Keratinocyte (primary cell): Measurements from ENCODE around the gene MAGI2. TPM values are rescaled to one million over a fixed set of nuclear protein-coding genes. Genes with fewer than 3 reads are reported as not detected.
"Not testable (repeated sequence)": the region's sequence is repeated elsewhere in the genome, so short reads cannot be mapped to it uniquely, and the experiment has no call there.

Experiments used
- DNase-seq: peaks from one replicate; pipeline ENCODE4 v3.0.0-alpha.2; 2011; ENCODE audit warnings: low read depth, missing footprints, low spot score
- FAIRE-seq: peaks from 2 replicates; lab custom pipeline; 2011; peaks lifted over from hg19 to GRCh38; lab: Jason Lieb, UNC
- H2AFZ ChIP-seq: 2 replicates; pipeline ENCODE4 v1.6.0; 2012; ENCODE audit warnings: low read length, control low read depth, inconsistent platforms; ENCODE audit not compliant: control insufficient read depth
- H3K27ac ChIP-seq: 2 replicates; pipeline ENCODE4 v1.5.1; 2011; ENCODE audit warnings: low read length; ENCODE audit not compliant: control insufficient read depth, insufficient read depth
- H3K27me3 ChIP-seq: 3 replicates; pipeline ENCODE4 v1.6.0; 2011; ENCODE audit warnings: low read length; ENCODE audit not compliant: control insufficient read depth, insufficient read depth; ENCODE audit errors: extremely low read depth
- H3K36me3 ChIP-seq, 2 experiments: 2 replicates in 1 of 2; 3 replicates in 1 of 2; pipeline ENCODE4 v1.5.1; 2011; ENCODE audit warnings: low read length in 2 of 2, mild to moderate bottlenecking in 1 of 2; ENCODE audit not compliant: control insufficient read depth in 2 of 2, insufficient read depth in 2 of 2; ENCODE audit errors: extremely low read depth in 1 of 2
- H3K4me1 ChIP-seq: 3 replicates; pipeline ENCODE4 v1.5.1; 2011; ENCODE audit warnings: low read length; ENCODE audit not compliant: control insufficient read depth, insufficient read depth; ENCODE audit errors: extremely low read depth
- H3K4me2 ChIP-seq: 3 replicates; pipeline ENCODE4 v1.6.0; 2011; ENCODE audit warnings: low read depth, low read length; ENCODE audit not compliant: control insufficient read depth, insufficient read depth; ENCODE audit errors: extremely low read depth
- H3K4me3 ChIP-seq, 3 experiments: fragments of 200-600 bp in 1 of 3; sonication (generic) in 1 of 3; 2 replicates in 2 of 3; 3 replicates in 1 of 3; pipeline ENCODE4 v1.5.1; 2011 to 2016; ENCODE audit warnings: low read length in 3 of 3, mild to moderate bottlenecking in 3 of 3, control low read depth in 2 of 3, inconsistent platforms in 1 of 3, low read depth in 1 of 3, mixed read lengths in 1 of 3, mixed run types in 1 of 3, moderate library complexity in 1 of 3; ENCODE audit not compliant: control insufficient read depth in 2 of 3, insufficient read depth in 2 of 3; ENCODE audit errors: extremely low read depth in 1 of 3
- H3K79me2 ChIP-seq: 2 replicates; pipeline ENCODE4 v1.6.0; 2012; ENCODE audit warnings: low read length; ENCODE audit not compliant: control insufficient read depth, insufficient read depth
- H3K9ac ChIP-seq: 3 replicates; pipeline ENCODE4 v1.6.0; 2011; ENCODE audit warnings: low read length; ENCODE audit not compliant: control insufficient read depth, insufficient read depth; ENCODE audit errors: extremely low read depth
- H3K9me1 ChIP-seq: 3 replicates; pipeline ENCODE4 v1.6.0; 2011; ENCODE audit warnings: low read length; ENCODE audit not compliant: control insufficient read depth, insufficient read depth; ENCODE audit errors: extremely low read depth
- H3K9me3 ChIP-seq: 2 replicates; pipeline ENCODE4 v1.5.1; 2012; ENCODE audit warnings: low read depth, low read length; ENCODE audit not compliant: control insufficient read depth
- H4K20me1 ChIP-seq: 3 replicates; pipeline ENCODE4 v1.6.0; 2011; ENCODE audit warnings: low read length; ENCODE audit not compliant: control insufficient read depth, insufficient read depth; ENCODE audit errors: extremely low read depth
- EZH2 ChIP-seq: IDR thresholded peaks from one replicate; pipeline ENCODE4 v1.6.1; 2012; ENCODE audit warnings: inconsistent platforms, mild to moderate bottlenecking, low read length, moderate library complexity
- dilution Hi-C: fragments of 300-500 bp; cut with MboI; formaldehyde crosslinking; loops from one replicate; pipeline ENCODE4 v1.7.0; 2020; ENCODE audit warnings: low sequenced_read_pairs; ENCODE audit not compliant: extremely low pct_ligation_motif_present
- polyA plus RNA-seq, 5 experiments: library from polyadenylated mRNA; depleted of rRNA in 3 of 5; stranded (reverse) in 3 of 5; stranded (forward) in 1 of 5; unstranded in 1 of 5; fragments of >200 nt; gene quantifications; 1 replicate in 1 of 5; 2 replicates in 3 of 5; 3 replicates in 1 of 5; pipeline versions ENCODE4 v1.2.1 to v1.2.3, GENCODE V29; 2011 to 2012; ENCODE audit warnings: missing spikeins in 2 of 5, low read depth in 1 of 5, low replicate concordance in 1 of 5
- TF ChIP-seq, protein P1 (sequence below), 3 experiments: IDR thresholded peaks in 1 of 3; conservative IDR thresholded peaks in 1 of 3; optimal IDR thresholded peaks in 1 of 3; 2 replicates in 2 of 3; 3 replicates in 1 of 3; pipeline versions ENCODE3 to v1.5.1; 2011; ENCODE audit warnings: low read length in 3 of 3, mild to moderate bottlenecking in 3 of 3, moderate library complexity in 2 of 3, control low read depth in 1 of 3, inconsistent platforms in 1 of 3; ENCODE audit not compliant: insufficient read depth in 2 of 3; ENCODE audit errors: extremely low read depth in 1 of 3

The MAGI2 gene
- polyA plus RNA-seq, 1 donor (not counting 4 experiments of a cell fraction or from before 2014, with no cell fraction given), result 0.07 TPM

- no peak for DNase-seq
- no peak overlapping the region for H3K9ac ChIP-seq
- no peaks in the 10 kb centered on the region for H4K20me1 ChIP-seq
- no peak overlapping the region for H2AFZ ChIP-seq
- TF ChIP-seq, protein P1, sequence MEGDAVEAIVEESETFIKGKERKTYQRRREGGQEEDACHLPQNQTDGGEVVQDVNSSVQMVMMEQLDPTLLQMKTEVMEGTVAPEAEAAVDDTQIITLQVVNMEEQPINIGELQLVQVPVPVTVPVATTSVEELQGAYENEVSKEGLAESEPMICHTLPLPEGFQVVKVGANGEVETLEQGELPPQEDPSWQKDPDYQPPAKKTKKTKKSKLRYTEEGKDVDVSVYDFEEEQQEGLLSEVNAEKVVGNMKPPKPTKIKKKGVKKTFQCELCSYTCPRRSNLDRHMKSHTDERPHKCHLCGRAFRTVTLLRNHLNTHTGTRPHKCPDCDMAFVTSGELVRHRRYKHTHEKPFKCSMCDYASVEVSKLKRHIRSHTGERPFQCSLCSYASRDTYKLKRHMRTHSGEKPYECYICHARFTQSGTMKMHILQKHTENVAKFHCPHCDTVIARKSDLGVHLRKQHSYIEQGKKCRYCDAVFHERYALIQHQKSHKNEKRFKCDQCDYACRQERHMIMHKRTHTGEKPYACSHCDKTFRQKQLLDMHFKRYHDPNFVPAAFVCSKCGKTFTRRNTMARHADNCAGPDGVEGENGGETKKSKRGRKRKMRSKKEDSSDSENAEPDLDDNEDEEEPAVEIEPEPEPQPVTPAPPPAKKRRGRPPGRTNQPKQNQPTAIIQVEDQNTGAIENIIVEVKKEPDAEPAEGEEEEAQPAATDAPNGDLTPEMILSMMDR (optimal IDR thresholded peaks at IDR 0.05 in 1 of 3, IDR thresholded peaks at IDR 0.05 in 1 of 3, conservative IDR thresholded peaks at IDR 0.05 in 1 of 3; ENCODE audit: extremely low read depth in 1 of 3, insufficient read depth in 2 of 3, low read length in 3 of 3), result no peak
- TF ChIP-seq EZH2, result no peak
- H3K9me1 ChIP-seq, result no peaks in the 10 kb centered on the region
- no peak overlapping the region for H3K4me2 ChIP-seq
- H3K9me3 ChIP-seq, result no peaks in the 10 kb centered on the region
- H3K27me3 ChIP-seq, result no peaks in the 10 kb centered on the region
- no peaks in the 10 kb centered on the region for H3K4me1 ChIP-seq
- FAIRE-seq, result no peak
- no peaks in the 10 kb centered on the region for H3K36me3 ChIP-seq
- H3K4me3 ChIP-seq, result no peak overlapping the region
- no peaks in the 10 kb centered on the region for H3K79me2 ChIP-seq
- H3K27ac ChIP-seq, result no peak overlapping the region
- dilution Hi-C loops, result no loop called here
Measured at GRCh38 chr7:79079919-79080554, 373.4 kb downstream of the MAGI2 start.

GRCh38 chr7:79078273-79078672 lies 375.2 kb downstream of the MAGI2 start:
- Histone ChIP-seq H3K27me3 (no peaks in the 10 kb centered on the region), H3K4me1 (no peaks in the 10 kb centered on the region), H3K4me3 (no peak overlapping the region), H3K9ac (no peak overlapping the region), H3K9me1 (no peaks in the 10 kb centered on the region), H3K79me2 (no peaks in the 10 kb centered on the region), H2AFZ (no peak overlapping the region), H3K36me3 (no peaks in the 10 kb centered on the region), H3K27ac (no peak overlapping the region), H3K4me2 (no peak overlapping the region), H4K20me1 (no peaks in the 10 kb centered on the region), H3K9me3 (no peaks in the 10 kb centered on the region)
- FAIRE-seq (no peak), DNase-seq (no peak)
- TF ChIP-seq EZH2, result no peak
- TF ChIP-seq, protein P1 (optimal IDR thresholded peaks at IDR 0.05 in 1 of 3, IDR thresholded peaks at IDR 0.05 in 1 of 3, conservative IDR thresholded peaks at IDR 0.05 in 1 of 3; ENCODE audit: extremely low read depth in 1 of 3, insufficient read depth in 2 of 3, low read length in 3 of 3), result no peak
- dilution Hi-C loops, result no loop called here

DNA sequence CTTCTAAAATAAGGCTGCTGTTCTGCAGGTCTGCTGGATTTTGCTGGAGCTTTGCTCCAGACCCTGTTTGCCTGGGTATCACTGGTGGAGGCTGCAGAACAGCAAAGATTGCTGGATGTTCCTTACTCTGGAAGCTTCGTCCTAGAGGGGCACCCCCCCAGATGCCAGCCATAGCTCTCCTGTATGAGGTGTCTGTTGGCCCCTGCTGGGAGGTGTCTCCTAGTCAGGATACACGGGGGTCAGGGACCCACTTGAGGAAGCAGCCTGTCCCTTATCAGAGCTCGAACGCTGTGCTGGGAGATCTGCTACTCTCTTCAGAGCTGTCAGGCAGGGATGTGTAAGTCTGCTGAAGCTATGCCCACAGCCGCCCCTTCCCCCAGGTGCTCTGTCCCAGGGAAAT lies 382.3 kb downstream of the MAGI2 start:
- H3K9ac ChIP-seq, H3K27me3 ChIP-seq, H3K9me3 ChIP-seq, H3K36me3 ChIP-seq, DNase-seq, H4K20me1 ChIP-seq, H3K79me2 ChIP-seq, dilution Hi-C loops, H3K4me2 ChIP-seq, H2AFZ ChIP-seq, FAIRE-seq, H3K4me3 ChIP-seq, H3K27ac ChIP-seq, H3K9me1 ChIP-seq, H3K4me1 ChIP-seq: not testable (repeated sequence)
